ENCODE measurements around the gene CADM1.

CADM1 gene

GRCh38 chr11:115213007-115213406 lies 291.2 kb downstream of the CADM1 start:
- no peak overlapping the region for H3K4me3 ChIP-seq (ENCODE audit: low read depth, low read length)
- no peak for DNase-seq (ENCODE audit: low read depth)
- TF ChIP-seq, protein P1, sequence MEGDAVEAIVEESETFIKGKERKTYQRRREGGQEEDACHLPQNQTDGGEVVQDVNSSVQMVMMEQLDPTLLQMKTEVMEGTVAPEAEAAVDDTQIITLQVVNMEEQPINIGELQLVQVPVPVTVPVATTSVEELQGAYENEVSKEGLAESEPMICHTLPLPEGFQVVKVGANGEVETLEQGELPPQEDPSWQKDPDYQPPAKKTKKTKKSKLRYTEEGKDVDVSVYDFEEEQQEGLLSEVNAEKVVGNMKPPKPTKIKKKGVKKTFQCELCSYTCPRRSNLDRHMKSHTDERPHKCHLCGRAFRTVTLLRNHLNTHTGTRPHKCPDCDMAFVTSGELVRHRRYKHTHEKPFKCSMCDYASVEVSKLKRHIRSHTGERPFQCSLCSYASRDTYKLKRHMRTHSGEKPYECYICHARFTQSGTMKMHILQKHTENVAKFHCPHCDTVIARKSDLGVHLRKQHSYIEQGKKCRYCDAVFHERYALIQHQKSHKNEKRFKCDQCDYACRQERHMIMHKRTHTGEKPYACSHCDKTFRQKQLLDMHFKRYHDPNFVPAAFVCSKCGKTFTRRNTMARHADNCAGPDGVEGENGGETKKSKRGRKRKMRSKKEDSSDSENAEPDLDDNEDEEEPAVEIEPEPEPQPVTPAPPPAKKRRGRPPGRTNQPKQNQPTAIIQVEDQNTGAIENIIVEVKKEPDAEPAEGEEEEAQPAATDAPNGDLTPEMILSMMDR (IDR thresholded peaks at IDR 0.05; ENCODE audit: low read depth, low read length, missing control alignments): no peak
- in situ Hi-C loops (cut with HindIII; ENCODE audit: low sequenced_read_pairs): no loop called here

GRCh38 chr11:115208808-115209259 lies 295.4 kb downstream of the CADM1 start:
- in situ Hi-C loops (cut with HindIII; ENCODE audit: low sequenced_read_pairs): no loop called here
- TF ChIP-seq, protein P1 (IDR thresholded peaks at IDR 0.05; ENCODE audit: low read depth, low read length, missing control alignments): no peak
- H3K4me3 ChIP-seq (ENCODE audit: low read depth, low read length): no peak overlapping the region
- no peak for DNase-seq (ENCODE audit: low read depth)

GRCh38 chr11:115207916-115208315 lies 296.3 kb downstream of the CADM1 start:
- no peak for DNase-seq (ENCODE audit: low read depth)
- in situ Hi-C loops (cut with HindIII; ENCODE audit: low sequenced_read_pairs): no loop called here
- H3K4me3 ChIP-seq (ENCODE audit: low read depth, low read length): no peak overlapping the region
- TF ChIP-seq, protein P1 (IDR thresholded peaks at IDR 0.05; ENCODE audit: low read depth, low read length, missing control alignments): no peak

GRCh38 chr11:115207166-115207591 lies 297.0 kb downstream of the CADM1 start:
- in situ Hi-C loops (cut with HindIII; ENCODE audit: low sequenced_read_pairs): no loop called here
- DNase-seq (ENCODE audit: low read depth): no peak

DNA sequence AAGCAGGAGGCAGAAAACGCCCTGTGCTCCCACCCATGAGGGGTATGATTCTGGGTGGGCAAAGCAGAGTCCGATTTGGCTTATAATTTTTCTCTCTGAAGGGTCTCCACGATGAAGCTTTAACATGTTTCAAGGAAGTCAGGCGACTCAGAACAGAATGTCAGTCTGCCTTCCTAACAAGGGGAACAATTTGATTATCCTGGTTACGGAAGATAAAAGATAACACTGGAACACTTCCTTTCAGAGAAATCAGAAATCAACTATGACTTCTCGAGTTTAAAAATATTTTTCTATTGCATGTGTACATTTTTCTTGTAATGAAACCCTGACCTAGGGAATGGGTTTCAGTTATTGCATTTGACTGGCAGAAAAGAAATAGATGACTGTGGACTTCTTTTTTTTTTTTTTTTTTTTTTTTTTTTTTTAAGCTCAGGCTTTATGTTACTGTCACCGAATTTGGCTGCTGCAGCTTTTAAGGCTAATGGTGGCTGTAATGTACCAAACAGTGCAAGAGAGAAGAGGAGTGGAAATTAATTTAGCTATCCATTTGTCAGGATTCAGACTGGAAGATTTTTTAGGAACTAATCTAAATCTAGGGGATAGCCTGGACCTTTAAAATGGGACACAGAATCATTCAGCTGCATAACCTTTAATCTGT lies 297.7 kb downstream of the CADM1 start:
- DNase-seq (ENCODE audit: low read depth): no peak
- in situ Hi-C loops (cut with HindIII; ENCODE audit: low sequenced_read_pairs): no loop called here
- no peak overlapping the region for H3K4me3 ChIP-seq (ENCODE audit: low read depth, low read length)
- TF ChIP-seq, protein P1 (IDR thresholded peaks at IDR 0.05; ENCODE audit: low read depth, low read length, missing control alignments): no peak

More at GRCh38 chr11:115207166-115207591, 297.0 kb downstream of the CADM1 start:
- H3K4me3 ChIP-seq (ENCODE audit: low read depth, low read length): no peak overlapping the region
- TF ChIP-seq, protein P1 (IDR thresholded peaks at IDR 0.05; ENCODE audit: low read depth, low read length, missing control alignments): no peak

DNA sequence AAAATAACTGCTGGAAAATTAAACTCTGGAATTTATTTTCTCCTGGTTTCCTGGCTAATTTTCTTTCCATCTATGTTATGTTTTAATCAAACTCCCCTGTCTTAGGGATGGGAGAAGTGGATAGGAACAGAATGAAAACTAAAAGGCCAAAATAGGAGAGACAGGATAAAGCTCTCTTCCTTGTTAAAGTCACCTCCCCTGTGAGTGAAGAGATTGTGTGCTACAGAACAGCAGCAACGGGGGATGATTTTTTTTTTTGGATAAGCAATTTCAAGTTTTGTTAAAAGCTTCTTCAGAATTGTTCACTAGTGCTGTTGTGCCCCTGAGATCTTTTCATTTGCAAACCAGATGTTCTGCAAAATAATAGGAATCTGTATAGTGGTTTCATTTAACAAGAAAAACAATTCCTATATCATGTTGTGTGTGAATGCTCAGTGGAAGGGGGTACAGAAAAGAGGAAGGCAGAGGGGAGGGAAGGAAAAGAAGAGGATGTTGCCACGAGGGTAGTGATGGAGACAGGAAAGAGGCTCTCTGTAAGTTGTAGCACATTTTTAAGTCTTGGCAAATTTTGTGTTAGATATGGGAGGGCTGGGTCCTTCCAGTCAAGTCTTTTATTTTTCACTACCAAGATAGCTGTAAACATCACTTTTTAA lies 301.2 kb downstream of the CADM1 start:
- in situ Hi-C loops (cut with HindIII; ENCODE audit: low sequenced_read_pairs): no loop called here
- no peak overlapping the region for H3K4me3 ChIP-seq (ENCODE audit: low read depth, low read length)

More for the DNA sequence above, 301.2 kb downstream of the CADM1 start:
- DNase-seq (ENCODE audit: low read depth): no peak
- TF ChIP-seq, protein P1 (IDR thresholded peaks at IDR 0.05; ENCODE audit: low read depth, low read length, missing control alignments): no peak

All from astrocyte of the cerebellum (primary cell).